Memory B cell (primary cell): ENCODE data around the gene DHRS7.

Source experiments
- ATAC-seq: fragments of 150-1000 bp; cut with Tn5 transposase; 2 replicates; pipeline ENCODE4 v1.10.0; 2021; ENCODE audit warnings: low read depth, mild to moderate bottlenecking, moderate library complexity
- DNase-seq, 2 donors: peaks; one replicate each; pipeline ENCODE4 v3.0.0; 2022; ENCODE audit warnings: low spot score in 2 of 2
- H3K27ac Mint-ChIP-seq: one replicate; pipeline ENCODE4 v1.8.0; 2022; ENCODE audit warnings: mild to moderate bottlenecking, moderate library complexity, mixed read lengths
- H3K27me3 Mint-ChIP-seq: one replicate; pipeline ENCODE4 v1.8.0; 2022; ENCODE audit warnings: mixed read lengths
- H3K36me3 Mint-ChIP-seq: one replicate; pipeline ENCODE4 v1.8.0; 2022; ENCODE audit warnings: mild to moderate bottlenecking, mixed read lengths
- H3K4me1 Mint-ChIP-seq: one replicate; pipeline ENCODE4 v1.8.0; 2022; ENCODE audit warnings: mixed read lengths
- H3K4me3 Mint-ChIP-seq: one replicate; pipeline ENCODE4 v1.8.0; 2022; ENCODE audit warnings: mild to moderate bottlenecking, moderate library complexity, mixed read lengths
- H3K9me3 Mint-ChIP-seq: one replicate; pipeline ENCODE4 v1.8.0; 2022; ENCODE audit warnings: mixed read lengths

Gene DHRS7, protein sequence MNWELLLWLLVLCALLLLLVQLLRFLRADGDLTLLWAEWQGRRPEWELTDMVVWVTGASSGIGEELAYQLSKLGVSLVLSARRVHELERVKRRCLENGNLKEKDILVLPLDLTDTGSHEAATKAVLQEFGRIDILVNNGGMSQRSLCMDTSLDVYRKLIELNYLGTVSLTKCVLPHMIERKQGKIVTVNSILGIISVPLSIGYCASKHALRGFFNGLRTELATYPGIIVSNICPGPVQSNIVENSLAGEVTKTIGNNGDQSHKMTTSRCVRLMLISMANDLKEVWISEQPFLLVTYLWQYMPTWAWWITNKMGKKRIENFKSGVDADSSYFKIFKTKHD

GRCh38 chr14:60164712-60165546, at the start of gene DHRS7:
TSS of gene DHRS7 (minus strand) at chr14:60165398. CDS start at chr14:60165309, 89 bp downstream.
- Mint-ChIP-seq H3K36me3 (peaks cover 5% of the 10 kb centered on the region), H3K4me3 (peak within 1 kb of the TSS; percentile 95), H3K27ac (peak within 1 kb of the TSS; percentile 97), H3K27me3 (no peaks in the 10 kb centered on the region), H3K9me3 (no peaks in the 10 kb centered on the region), H3K4me1 (peaks cover 28% of the 10 kb centered on the region)
- peak; percentile 79 for ATAC-seq
- peak; percentile 54 to 67 for DNase-seq

- no peak overlapping the region for H3K4me3 Mint-ChIP-seq
- no peak overlapping the region for H3K27ac Mint-ChIP-seq
- ATAC-seq, result no peak
- no peaks in the 10 kb centered on the region for H3K36me3 Mint-ChIP-seq
- H3K9me3 Mint-ChIP-seq, result peaks cover 3% of the 10 kb centered on the region
- peaks cover 10% of the 10 kb centered on the region for H3K27me3 Mint-ChIP-seq
- peaks cover 11% of the 10 kb centered on the region for H3K4me1 Mint-ChIP-seq
- no peak for DNase-seq
These were observed 49.4 kb upstream of the DHRS7 start for GRCh38 chr14:60214415-60215126.

DNA sequence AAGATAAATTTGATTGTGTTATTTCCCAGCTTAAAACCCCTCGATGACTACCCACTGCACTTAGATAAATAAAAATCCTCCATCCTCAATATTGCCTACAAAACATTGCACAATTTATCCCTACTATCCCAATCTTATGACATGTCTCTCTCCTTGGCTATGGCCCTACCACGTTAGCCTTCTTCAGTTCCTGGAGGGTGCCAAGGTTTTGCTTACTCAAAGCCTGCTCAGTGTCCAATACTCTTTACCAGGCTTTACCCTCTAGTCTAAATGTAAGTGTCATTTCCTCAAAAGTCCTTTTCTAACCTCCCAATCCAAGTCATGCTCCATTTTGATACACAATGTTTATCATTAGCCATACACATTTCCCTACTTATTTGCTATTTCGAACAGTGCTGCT, 48.8 kb upstream of the DHRS7 start:
- peaks cover 11% of the 10 kb centered on the region for H3K4me1 Mint-ChIP-seq

GRCh38 chr14:60212503-60213371, 47.5 kb upstream of the DHRS7 start:
- peaks cover 11% of the 10 kb centered on the region for H3K4me1 Mint-ChIP-seq
- H3K36me3 Mint-ChIP-seq, result no peaks in the 10 kb centered on the region
- DNase-seq (peak in 1 of 2 donors; percentile 37), ATAC-seq (peak; percentile 90)
- H3K27ac Mint-ChIP-seq, result peak overlapping the region; percentile 10
- H3K4me3 Mint-ChIP-seq, result no peak overlapping the region
- peaks cover 3% of the 10 kb centered on the region for H3K9me3 Mint-ChIP-seq
- peaks cover 11% of the 10 kb centered on the region for H3K27me3 Mint-ChIP-seq

More for the DNA sequence above, 48.8 kb upstream of the DHRS7 start:
- DNase-seq, result no peak
- peaks cover 13% of the 10 kb centered on the region for H3K27me3 Mint-ChIP-seq
- H3K27ac Mint-ChIP-seq, result no peak overlapping the region
- no peak overlapping the region for H3K4me3 Mint-ChIP-seq
- peaks cover 3% of the 10 kb centered on the region for H3K9me3 Mint-ChIP-seq
- ATAC-seq, result no peak
- no peaks in the 10 kb centered on the region for H3K36me3 Mint-ChIP-seq

- H3K4me1 Mint-ChIP-seq, result peaks cover 11% of the 10 kb centered on the region
- no peak for ATAC-seq
These were observed 46.0 kb upstream of the DHRS7 start for GRCh38 chr14:60211153-60211552.

GRCh38 chr14:60210703-60211102, 45.5 kb upstream of the DHRS7 start:
- peaks cover 19% of the 10 kb centered on the region for H3K27me3 Mint-ChIP-seq
- H3K27ac Mint-ChIP-seq, result no peak overlapping the region
- H3K9me3 Mint-ChIP-seq, result peaks cover 3% of the 10 kb centered on the region
- DNase-seq, result no peak
- no peak for ATAC-seq
- no peak overlapping the region for H3K4me3 Mint-ChIP-seq
- H3K36me3 Mint-ChIP-seq, result no peaks in the 10 kb centered on the region
- peaks cover 11% of the 10 kb centered on the region for H3K4me1 Mint-ChIP-seq

More at GRCh38 chr14:60211153-60211552, 46.0 kb upstream of the DHRS7 start:
- H3K27me3 Mint-ChIP-seq, result peaks cover 18% of the 10 kb centered on the region
- no peak overlapping the region for H3K4me3 Mint-ChIP-seq
- no peak for DNase-seq
- H3K27ac Mint-ChIP-seq, result no peak overlapping the region
- peaks cover 3% of the 10 kb centered on the region for H3K9me3 Mint-ChIP-seq
- no peaks in the 10 kb centered on the region for H3K36me3 Mint-ChIP-seq

DNA sequence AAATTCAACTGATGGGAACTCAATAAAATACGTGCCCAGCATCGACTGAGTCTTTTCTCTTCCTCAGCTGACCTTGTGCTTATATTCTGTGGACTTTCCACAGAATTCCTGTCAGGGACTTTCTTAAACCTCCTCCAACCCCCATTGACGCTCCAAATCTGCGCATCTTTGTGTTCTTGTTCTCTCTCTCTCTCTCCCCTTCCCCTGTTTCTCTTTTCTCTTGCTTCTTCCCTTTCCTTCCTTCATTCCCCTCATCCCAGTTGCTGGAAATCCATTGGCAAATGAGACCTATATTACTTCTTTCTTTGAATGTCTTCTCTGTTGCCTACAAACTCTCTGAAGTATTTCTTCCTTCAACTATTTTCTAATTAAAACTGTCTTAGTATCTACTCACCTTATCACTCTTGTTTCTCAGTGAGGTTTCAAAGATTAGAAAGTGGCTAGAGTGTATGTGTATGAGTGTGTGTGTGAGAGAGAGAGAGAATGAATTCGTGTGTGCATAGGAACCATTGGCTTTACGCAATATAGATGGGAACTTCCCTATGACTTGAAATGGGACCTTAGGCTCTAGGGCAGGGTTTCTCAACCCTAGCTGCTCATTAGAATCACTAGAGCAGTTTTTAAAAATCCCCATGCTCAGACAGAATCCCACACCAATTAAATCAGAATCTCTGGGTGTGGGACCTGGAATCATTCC, 41.8 kb upstream of the DHRS7 start:
- Mint-ChIP-seq H3K36me3 (no peaks in the 10 kb centered on the region), H3K27ac (no peak overlapping the region), H3K4me3 (no peak overlapping the region), H3K27me3 (peaks cover 18% of the 10 kb centered on the region), H3K4me1 (peaks cover 12% of the 10 kb centered on the region), H3K9me3 (peaks cover 3% of the 10 kb centered on the region)
- ATAC-seq, result no peak
- DNase-seq, result no peak

DNA sequence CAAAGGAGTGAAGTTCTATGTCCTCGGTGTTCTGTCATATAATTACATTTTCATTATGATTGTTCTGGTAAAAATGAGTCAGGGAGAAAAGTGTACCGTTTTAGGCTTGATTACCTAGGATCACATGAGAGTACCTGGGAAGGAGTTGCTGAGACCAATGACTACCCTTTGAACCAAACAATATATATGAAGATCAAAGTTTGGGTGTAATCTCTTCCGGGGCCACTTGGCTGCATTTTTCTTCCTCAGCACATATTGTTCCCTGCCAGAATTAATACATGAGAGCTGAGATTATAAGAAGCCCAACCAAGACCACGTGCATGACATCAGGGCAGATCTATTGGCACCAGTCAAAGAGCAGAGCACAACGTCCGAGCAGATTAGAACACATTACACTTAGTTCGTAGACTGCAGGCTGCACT, 41.1 kb upstream of the DHRS7 start:
- Mint-ChIP-seq H3K27me3 (peaks cover 18% of the 10 kb centered on the region), H3K9me3 (peaks cover 3% of the 10 kb centered on the region), H3K36me3 (no peaks in the 10 kb centered on the region), H3K27ac (no peak overlapping the region), H3K4me1 (peaks cover 12% of the 10 kb centered on the region), H3K4me3 (no peak overlapping the region)
- DNase-seq (no peak), ATAC-seq (no peak)

GRCh38 chr14:60204843-60205774, 39.9 kb upstream of the DHRS7 start:
- Mint-ChIP-seq H3K36me3 (no peaks in the 10 kb centered on the region), H3K27me3 (peaks cover 16% of the 10 kb centered on the region), H3K27ac (no peak overlapping the region), H3K4me3 (no peak overlapping the region), H3K9me3 (no peaks in the 10 kb centered on the region), H3K4me1 (peaks cover 12% of the 10 kb centered on the region)
- DNase-seq (no peak), ATAC-seq (peak; percentile 17)

DNA sequence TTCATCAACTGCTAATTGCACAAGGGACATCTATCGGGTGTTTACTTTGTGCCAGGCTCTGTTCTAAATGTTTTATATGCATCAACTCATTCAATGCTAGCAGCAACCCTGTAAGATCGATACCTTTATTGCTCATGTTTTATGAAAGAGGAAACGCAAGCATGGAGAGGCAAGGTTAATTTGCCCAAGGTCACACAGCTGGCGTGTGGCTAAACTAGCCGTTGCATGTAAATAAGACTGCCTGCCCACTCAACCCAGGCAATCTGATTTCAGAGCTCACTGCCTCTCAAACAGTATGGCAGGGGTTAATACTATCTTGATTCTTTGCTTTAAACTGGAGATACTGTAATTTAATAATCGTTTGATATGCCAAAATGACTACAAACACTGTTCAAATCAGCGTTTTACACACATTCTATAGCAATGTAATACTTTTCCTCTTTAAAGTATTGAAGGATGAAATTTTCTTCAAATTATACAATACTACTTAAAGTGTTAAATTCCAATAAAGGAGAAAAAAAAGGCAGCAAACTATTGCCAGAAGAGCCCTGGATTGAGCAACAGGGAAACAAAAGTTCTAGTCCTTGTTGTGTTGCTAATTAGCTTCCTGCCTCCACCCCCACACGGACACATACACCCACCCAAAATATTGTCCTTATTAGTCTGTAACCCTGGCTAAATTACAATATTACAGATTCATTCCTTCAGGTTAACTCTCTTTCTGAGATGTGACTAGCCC, 39.1 kb upstream of the DHRS7 start:
- peaks cover 6% of the 10 kb centered on the region for H3K9me3 Mint-ChIP-seq
- DNase-seq (no peak), ATAC-seq (peak; percentile 60)
- no peak overlapping the region for H3K27ac Mint-ChIP-seq
- H3K4me1 Mint-ChIP-seq, result peaks cover 12% of the 10 kb centered on the region
- H3K27me3 Mint-ChIP-seq, result peaks cover 19% of the 10 kb centered on the region
- peak overlapping the region; percentile 4 for H3K4me3 Mint-ChIP-seq
- peaks cover 6% of the 10 kb centered on the region for H3K36me3 Mint-ChIP-seq

DNA sequence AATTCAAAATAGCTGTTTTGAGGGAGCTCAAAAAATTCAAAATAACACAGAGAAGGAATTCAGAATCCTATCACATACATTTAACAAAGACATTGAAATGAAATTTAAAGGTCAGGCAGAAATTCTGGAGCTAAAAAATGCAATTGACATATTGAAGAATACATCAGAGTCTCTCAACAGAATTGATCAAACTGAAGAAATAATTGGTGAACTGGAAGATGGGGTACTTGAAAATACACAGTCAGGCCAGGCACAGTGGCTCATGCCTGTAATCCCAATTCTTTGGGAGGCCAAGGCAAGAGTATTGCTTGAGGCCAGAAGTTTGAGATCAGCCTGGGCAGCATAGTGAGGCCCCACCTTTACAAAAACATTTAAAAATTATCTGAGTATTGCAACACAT, 34.1 kb upstream of the DHRS7 start:
- Mint-ChIP-seq H3K27ac (no peak overlapping the region), H3K36me3 (peaks cover 11% of the 10 kb centered on the region), H3K27me3 (peaks cover 8% of the 10 kb centered on the region), H3K4me3 (no peak overlapping the region), H3K4me1 (peaks cover 7% of the 10 kb centered on the region), H3K9me3 (peaks cover 10% of the 10 kb centered on the region)
- ATAC-seq (no peak), DNase-seq (no peak)
